H1 (cell line): Measurements from ENCODE around the gene DAB2IP. TPM values are rescaled to one million over a fixed set of nuclear protein-coding genes. Genes with fewer than 3 reads are reported as not detected.

ENCODE experiments used
- CBX5 ChIP-seq: fragments of 300-800, 300-1000 bp; sonication (generic); IDR thresholded peaks from 2 replicates; pipeline ENCODE4 v1.7.1; 2016; ENCODE audit warnings: antibody characterized with exemption, low read length, low read depth
- KDM1A ChIP-seq: fragments of 200-600, 300-600 bp; sonication (generic); IDR thresholded peaks from 2 replicates; pipeline ENCODE4 v1.7.1; 2016; ENCODE audit warnings: mild to moderate bottlenecking, low read length, borderline replicate concordance
- MAX ChIP-seq: IDR thresholded peaks from 2 replicates; pipeline ENCODE4 v1.6.1; 2012; ENCODE audit warnings: inconsistent platforms
- NRF1 ChIP-seq: IDR thresholded peaks from 2 replicates; pipeline ENCODE4 v1.6.1; 2011; ENCODE audit warnings: mild to moderate bottlenecking, low read depth, low read length, improper control_type of control experiment
- PHF8 ChIP-seq: fragments of 200-600 bp; sonication (generic); conservative IDR thresholded peaks from 2 replicates; pipeline ENCODE4 v1.7.1; 2012; ENCODE audit warnings: low read depth, mild to moderate bottlenecking, inconsistent platforms, low read length, moderate library complexity
- polyA plus RNA-seq, 7 experiments: library from polyadenylated mRNA; depleted of rRNA in 3 of 7; stranded (reverse) in 5 of 7; unstranded in 2 of 7; fragments of >200 nt in 5 of 7; fragments of 200-250 nt in 2 of 7; gene quantifications; 1 replicate in 5 of 7; 2 replicates in 1 of 7; 4 replicates in 1 of 7; pipeline versions ENCODE4 v1.2.1 to v1.2.3, GENCODE V29; 2011 to 2013; ENCODE audit warnings: missing spikeins in 2 of 7, mixed read lengths in 2 of 7
- total RNA-seq: library from RNA; stranded (reverse); fragmentation: NEBNext Ultra II Directional; extraction: Animal tissue kit (Norgen Biotek cat#: 25700); gene quantifications from 2 replicates; pipeline ENCODE4 v1.2.1, GENCODE V29; 2021
- TF ChIP-seq, protein P1 (sequence below): fragments of 300-600 bp; sonication (generic); IDR thresholded peaks from 2 replicates; pipeline ENCODE4 v1.7.1; 2012; ENCODE audit warnings: low read length, moderate library complexity, mild to moderate bottlenecking, inconsistent platforms; ENCODE audit not compliant: insufficient replicate concordance

DAB2IP gene
- total and polyA plus RNA-seq, 2 of the 8 experiments (the other 6 are each of a cell fraction or from before 2014, with no cell fraction given) = 19.7 to 39.5 TPM

DNA sequence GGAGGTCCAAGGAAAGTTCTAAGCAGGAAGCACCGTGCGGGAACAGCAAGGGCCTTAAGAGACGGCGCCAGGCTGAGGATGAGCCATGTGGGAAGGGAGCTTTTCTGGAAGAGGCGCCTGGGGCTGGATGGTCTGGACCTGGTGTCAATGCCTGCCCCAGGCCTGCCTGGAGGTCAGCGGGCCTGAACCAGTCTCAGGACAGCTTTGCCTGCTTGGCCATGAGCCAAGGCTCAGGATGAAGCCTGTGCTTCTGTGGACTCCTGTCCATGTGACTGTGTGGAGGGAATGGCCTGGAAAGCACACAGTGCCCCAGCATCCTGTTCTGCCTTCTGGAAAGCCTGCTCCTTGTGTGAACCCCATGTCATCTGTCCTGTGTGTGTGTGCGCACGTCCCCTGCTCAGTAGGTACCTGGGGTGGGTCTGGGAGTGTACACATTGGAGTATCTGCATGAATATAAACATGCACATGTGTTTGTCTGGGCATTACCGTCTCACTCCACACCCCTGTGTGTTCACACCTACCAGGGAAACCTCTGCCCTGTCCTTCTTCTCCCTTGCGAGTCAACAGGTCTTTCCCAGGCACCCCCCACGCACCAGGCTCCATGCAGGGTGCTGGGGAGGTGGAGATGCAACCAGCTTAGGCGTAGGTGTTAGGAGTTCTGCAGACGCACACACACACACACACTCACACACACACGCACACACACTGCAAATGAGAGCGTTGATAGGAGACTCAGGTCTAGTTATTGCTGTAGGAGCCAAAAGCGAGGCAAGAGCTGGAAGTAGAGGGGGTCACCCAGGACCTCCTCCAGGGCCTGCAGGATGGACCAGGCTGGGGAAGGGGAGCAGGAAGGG is 24.8 kb downstream of the DAB2IP start (continued):
- TF ChIP-seq PHF8 (no peak), NRF1 (no peak), CBX5 (no peak), MAX (no peak), KDM1A (no peak)
- TF ChIP-seq, protein P1, sequence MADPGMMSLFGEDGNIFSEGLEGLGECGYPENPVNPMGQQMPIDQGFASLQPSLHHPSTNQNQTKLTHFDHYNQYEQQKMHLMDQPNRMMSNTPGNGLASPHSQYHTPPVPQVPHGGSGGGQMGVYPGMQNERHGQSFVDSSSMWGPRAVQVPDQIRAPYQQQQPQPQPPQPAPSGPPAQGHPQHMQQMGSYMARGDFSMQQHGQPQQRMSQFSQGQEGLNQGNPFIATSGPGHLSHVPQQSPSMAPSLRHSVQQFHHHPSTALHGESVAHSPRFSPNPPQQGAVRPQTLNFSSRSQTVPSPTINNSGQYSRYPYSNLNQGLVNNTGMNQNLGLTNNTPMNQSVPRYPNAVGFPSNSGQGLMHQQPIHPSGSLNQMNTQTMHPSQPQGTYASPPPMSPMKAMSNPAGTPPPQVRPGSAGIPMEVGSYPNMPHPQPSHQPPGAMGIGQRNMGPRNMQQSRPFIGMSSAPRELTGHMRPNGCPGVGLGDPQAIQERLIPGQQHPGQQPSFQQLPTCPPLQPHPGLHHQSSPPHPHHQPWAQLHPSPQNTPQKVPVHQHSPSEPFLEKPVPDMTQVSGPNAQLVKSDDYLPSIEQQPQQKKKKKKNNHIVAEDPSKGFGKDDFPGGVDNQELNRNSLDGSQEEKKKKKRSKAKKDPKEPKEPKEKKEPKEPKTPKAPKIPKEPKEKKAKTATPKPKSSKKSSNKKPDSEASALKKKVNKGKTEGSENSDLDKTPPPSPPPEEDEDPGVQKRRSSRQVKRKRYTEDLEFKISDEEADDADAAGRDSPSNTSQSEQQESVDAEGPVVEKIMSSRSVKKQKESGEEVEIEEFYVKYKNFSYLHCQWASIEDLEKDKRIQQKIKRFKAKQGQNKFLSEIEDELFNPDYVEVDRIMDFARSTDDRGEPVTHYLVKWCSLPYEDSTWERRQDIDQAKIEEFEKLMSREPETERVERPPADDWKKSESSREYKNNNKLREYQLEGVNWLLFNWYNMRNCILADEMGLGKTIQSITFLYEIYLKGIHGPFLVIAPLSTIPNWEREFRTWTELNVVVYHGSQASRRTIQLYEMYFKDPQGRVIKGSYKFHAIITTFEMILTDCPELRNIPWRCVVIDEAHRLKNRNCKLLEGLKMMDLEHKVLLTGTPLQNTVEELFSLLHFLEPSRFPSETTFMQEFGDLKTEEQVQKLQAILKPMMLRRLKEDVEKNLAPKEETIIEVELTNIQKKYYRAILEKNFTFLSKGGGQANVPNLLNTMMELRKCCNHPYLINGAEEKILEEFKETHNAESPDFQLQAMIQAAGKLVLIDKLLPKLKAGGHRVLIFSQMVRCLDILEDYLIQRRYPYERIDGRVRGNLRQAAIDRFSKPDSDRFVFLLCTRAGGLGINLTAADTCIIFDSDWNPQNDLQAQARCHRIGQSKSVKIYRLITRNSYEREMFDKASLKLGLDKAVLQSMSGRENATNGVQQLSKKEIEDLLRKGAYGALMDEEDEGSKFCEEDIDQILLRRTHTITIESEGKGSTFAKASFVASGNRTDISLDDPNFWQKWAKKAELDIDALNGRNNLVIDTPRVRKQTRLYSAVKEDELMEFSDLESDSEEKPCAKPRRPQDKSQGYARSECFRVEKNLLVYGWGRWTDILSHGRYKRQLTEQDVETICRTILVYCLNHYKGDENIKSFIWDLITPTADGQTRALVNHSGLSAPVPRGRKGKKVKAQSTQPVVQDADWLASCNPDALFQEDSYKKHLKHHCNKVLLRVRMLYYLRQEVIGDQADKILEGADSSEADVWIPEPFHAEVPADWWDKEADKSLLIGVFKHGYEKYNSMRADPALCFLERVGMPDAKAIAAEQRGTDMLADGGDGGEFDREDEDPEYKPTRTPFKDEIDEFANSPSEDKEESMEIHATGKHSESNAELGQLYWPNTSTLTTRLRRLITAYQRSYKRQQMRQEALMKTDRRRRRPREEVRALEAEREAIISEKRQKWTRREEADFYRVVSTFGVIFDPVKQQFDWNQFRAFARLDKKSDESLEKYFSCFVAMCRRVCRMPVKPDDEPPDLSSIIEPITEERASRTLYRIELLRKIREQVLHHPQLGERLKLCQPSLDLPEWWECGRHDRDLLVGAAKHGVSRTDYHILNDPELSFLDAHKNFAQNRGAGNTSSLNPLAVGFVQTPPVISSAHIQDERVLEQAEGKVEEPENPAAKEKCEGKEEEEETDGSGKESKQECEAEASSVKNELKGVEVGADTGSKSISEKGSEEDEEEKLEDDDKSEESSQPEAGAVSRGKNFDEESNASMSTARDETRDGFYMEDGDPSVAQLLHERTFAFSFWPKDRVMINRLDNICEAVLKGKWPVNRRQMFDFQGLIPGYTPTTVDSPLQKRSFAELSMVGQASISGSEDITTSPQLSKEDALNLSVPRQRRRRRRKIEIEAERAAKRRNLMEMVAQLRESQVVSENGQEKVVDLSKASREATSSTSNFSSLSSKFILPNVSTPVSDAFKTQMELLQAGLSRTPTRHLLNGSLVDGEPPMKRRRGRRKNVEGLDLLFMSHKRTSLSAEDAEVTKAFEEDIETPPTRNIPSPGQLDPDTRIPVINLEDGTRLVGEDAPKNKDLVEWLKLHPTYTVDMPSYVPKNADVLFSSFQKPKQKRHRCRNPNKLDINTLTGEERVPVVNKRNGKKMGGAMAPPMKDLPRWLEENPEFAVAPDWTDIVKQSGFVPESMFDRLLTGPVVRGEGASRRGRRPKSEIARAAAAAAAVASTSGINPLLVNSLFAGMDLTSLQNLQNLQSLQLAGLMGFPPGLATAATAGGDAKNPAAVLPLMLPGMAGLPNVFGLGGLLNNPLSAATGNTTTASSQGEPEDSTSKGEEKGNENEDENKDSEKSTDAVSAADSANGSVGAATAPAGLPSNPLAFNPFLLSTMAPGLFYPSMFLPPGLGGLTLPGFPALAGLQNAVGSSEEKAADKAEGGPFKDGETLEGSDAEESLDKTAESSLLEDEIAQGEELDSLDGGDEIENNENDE = no peak
